Placental epithelial cell (primary cell): ENCODE results near the gene ONECUT3. TPM values are rescaled to one million over a fixed set of nuclear protein-coding genes. Genes with fewer than 3 reads are reported as not detected.

Experiments
- small RNA-seq: library from RNA; depleted of rRNA; stranded (forward); fragments of <200 nt; gene quantifications from one replicate; pipeline ENCODE3, GENCODE V24; 2012
- total RNA-seq: library from RNA; depleted of rRNA; stranded (reverse); fragments of >200 nt; gene quantifications from 2 replicates; pipeline ENCODE4 v1.2.3, GENCODE V29; 2012

ONECUT3 gene
- not detected in 2 replicates for total RNA-seq

DNA sequence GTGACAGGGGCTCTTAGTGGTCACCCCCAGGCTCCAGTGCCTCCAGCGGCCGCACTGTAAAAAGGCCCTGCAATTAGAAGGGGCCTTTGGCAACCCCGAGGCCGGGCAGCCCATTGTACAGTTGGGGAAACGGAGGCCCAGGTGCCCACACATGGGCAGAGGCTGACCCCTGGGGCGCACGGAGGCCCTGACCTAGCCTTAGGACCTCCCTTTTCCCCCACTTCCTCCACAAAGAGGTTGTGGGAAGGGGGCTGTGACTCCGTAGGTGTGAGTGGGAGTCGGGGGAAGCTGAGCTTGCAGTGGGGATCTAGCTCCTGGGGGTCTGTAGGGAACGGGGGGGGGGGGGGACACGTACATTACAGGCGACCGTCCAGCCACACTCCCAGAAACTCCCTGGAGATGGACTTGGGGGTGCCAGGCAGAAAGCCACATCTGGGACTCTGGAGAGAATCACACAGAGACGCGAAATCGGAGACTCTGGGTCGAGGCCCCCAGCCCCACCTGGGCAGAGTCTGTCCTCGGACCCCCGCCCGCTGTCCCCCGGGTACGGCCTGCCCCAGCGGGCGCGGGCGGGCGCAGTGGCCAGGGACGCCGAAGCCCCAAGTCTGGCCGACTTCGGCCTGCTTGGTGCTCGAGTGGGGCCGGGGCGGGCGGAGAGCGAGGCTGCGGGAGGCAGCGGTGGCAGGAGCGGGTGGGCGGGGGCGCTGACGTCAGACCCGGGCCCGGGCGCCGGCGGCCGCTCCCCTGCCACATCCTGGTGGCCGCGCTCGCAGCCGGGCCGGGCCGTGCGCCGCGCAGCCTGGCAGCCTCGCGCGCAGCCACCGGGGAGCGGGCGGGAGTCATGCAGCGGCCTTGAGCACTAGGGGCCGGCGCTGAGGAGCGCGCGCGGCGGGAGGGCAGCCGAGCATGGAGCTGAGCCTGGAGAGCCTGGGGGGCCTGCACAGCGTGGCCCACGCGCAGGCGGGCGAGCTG is at the start of gene ONECUT3:
ONECUT3 (plus strand) TSS at position 750 of the 972 bp plus-strand sequence; CDS start at position 907, 157 bp downstream.

DNA sequence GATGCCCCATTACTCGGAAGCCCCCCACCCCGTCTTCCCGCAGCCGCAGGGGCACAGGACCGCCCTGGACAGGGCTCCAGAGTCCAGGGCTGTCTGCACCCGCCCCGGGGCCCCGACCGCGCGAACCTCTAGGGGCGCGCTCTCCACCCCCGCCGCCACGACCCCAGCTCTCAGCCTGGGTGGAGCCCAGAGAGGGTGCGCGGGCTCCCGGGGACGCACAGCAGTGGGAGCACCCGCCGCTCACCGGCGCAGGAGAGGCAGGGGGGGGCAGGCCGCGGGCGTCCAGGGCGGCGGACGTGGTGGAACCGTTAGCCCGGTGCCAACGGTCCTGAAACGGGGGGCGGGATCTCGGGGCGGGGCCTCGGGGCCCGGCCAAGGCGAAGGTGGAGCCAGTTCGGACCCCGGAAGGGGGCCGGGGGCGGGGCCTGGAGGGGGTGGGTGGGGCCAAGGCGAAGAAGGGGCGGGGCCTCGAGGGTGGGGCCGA is 58.7 kb downstream of the ONECUT3 start, which contains the start of gene ATP8B3:
ATP8B3 (minus strand) TSS at position 335 of the 484 bp plus-strand sequence. CDS start 540 bp downstream, outside the sequence.

Small RNAs within 50 kb of the gene (small RNA-seq; reads per million reads assigned to genes)
- gene RF00017: not detected

Other genes starting within 250 kb of the ONECUT3 start
- 40.8 and 55.7 TPM in 2 replicates for gene ADAMTSL5, start 240.5 kb upstream of the ONECUT3 start, total RNA-seq
- not detected in 2 replicates for gene PLK5, start 229.4 kb upstream of the ONECUT3 start, total RNA-seq
- 80.5 and 91.2 TPM in 2 replicates for gene MEX3D, start 185.2 kb upstream of the ONECUT3 start, total RNA-seq
- 67.5 and 121 TPM in 2 replicates for gene MBD3, start 160.6 kb upstream of the ONECUT3 start, total RNA-seq
- gene UQCR11, start 148.0 kb upstream of the ONECUT3 start, total RNA-seq: 37.4 and 43.6 TPM in 2 replicates
- 50.3 and 85.7 TPM in 2 replicates for gene TCF3, start 100.9 kb upstream of the ONECUT3 start, total RNA-seq
- gene ATP8B3, start 58.8 kb downstream of the ONECUT3 start, total RNA-seq: 4.0 and 5.9 TPM in 2 replicates
- 13.7 and 19.7 TPM in 2 replicates for gene REXO1, start 95.0 kb downstream of the ONECUT3 start, total RNA-seq
- gene KLF16, start 110.1 kb downstream of the ONECUT3 start, total RNA-seq: 5.5 and 6.5 TPM in 2 replicates
- gene ABHD17A, start 132.0 kb downstream of the ONECUT3 start, total RNA-seq: 80.1 and 125 TPM in 2 replicates
- gene ADAT3, start 151.9 kb downstream of the ONECUT3 start, total RNA-seq: 5.3 and 9.0 TPM in 2 replicates
- 51.4 and 80.5 TPM in 2 replicates for gene SCAMP4, start 151.9 kb downstream of the ONECUT3 start, total RNA-seq
- 60.1 and 73.4 TPM in 2 replicates for gene CSNK1G2, start 187.7 kb downstream of the ONECUT3 start, total RNA-seq